SKM-1 (cell line): ENCODE data around the gene ALCAM.

Experiments
- DNase-seq: peaks from one replicate; lab custom pipeline; 2025; ENCODE audit not compliant: unreplicated experiment; lab: John Stamatoyannopoulos, UW

The ALCAM gene

DNA sequence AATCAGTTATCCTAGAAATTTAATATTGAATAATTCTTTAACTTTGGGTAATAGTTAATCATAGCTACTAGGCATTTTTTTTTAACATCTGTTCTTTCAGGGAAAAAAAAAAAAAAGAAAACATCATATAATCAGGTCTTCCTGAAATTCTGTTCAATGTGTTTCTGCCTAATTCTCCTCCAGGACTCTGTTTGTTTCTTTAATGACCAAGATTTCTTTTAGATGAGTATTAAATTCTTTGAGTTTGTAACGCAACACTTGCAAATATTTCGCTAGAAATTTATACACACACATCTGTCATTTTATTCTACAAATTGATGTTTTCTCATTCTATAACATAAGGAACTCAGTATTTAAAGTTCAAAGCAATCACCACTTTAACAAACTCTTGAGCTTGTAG, 56.7 kb downstream of the ALCAM start:
- no peak for DNase-seq

- DNase-seq: no peak
Measured at GRCh38 chr3:105424412-105425152, 57.9 kb downstream of the ALCAM start.

- DNase-seq: no peak
Measured at GRCh38 chr3:105425153-105425502, 58.4 kb downstream of the ALCAM start.

DNA sequence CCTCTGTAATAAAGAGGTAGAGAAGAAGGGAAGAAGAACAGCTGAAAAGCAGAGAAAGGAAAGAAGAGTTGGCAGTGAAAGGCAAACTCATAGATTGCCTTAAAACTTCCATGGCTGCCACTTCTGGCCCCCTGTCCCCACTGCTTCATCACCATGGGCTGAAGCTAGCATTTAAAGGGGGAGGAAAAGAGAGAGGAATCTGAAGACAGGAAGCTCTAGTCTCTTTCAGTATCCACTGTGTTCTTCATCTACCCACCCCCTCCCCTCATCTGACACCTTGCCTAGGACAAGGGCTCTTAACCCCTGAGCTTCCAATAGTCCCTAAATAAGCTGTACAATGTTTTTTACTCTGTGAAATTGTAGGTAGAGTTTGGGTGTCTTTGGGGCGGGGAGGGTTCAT, 60.6 kb downstream of the ALCAM start:
- no peak for DNase-seq

GRCh38 chr3:105429034-105429762, 62.5 kb downstream of the ALCAM start:
- no peak for DNase-seq

GRCh38 chr3:105430455-105430854, 63.7 kb downstream of the ALCAM start:
- peak; percentile 72 for DNase-seq

- DNase-seq: no peak
Measured at GRCh38 chr3:105431200-105431599, 64.5 kb downstream of the ALCAM start.

GRCh38 chr3:105435277-105435676, 68.6 kb downstream of the ALCAM start:
- no peak for DNase-seq

GRCh38 chr3:105436687-105437086, 70.0 kb downstream of the ALCAM start:
- DNase-seq: no peak

GRCh38 chr3:105440113-105440512, 73.4 kb downstream of the ALCAM start:
- DNase-seq: no peak

DNA sequence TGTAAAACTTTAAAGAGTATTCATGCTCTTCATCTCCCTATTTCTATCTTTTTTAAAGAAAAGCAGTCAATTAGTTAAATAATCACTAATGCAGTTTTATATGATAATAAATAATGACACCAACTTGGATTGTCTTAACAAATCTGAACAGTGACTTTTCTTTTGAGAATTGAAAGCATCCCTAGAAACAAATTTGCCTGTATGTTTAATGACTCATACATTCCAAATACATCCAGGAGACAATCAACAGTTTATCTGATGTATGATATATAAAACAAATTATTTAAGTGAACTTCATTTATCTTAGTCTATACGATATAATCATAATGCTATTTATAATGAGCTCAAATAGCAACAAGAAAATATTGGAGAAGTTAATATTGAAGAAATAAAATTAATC, 78.0 kb downstream of the ALCAM start:
- DNase-seq: no peak

GRCh38 chr3:105448338-105448982, 81.8 kb downstream of the ALCAM start:
- no peak for DNase-seq

GRCh38 chr3:105449414-105449813, 82.7 kb downstream of the ALCAM start:
- no peak for DNase-seq

DNA sequence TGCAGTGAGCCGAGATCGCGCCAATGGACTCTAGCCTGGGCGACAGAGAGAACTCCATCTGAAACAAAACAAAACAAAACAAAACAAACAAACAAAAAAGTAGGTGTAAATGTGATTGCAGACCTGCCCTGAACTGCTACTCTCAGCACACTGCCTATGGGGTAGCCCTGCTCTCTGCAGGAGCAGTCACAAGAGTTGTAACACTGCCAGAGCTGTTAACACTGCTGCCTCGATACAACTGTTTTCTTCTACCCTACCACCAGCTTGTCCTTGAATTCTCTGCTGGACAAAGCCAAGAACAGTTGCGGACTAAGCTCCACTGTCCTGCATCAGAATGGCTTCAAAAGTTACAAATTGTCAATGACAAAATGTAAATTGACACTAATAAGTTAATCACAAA, 89.3 kb downstream of the ALCAM start:
- DNase-seq: no peak

DNA sequence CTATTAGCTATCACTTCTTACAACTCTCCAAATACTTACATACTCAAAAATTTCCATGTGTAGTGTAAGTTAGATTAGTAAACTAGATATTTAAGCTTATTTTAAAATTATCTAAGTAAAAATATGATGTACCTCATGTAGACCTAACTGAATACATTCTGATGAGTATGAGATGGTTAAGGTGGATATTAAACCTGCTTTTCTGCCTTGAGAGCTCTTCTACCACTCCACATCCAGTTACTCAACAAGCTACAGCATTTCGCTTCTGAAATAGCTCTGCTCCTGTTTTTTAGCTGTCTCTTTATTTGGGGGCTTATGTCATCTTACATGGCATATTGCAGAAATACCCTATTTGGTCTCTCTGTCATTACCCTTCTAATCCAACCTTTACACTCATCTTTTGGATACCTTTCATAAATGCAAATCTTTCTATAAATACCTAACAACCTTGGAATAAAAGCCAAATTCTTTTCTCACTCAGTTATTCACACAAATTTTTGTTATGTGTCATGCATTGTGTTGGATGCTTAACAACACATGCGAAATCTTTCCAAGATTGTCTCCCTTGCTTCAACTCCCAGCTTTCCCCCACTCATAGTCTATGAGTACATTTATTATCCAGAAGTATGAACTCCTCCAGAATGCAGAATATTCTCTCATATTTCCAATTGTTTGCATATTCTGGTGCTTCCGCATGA, 92.0 kb downstream of the ALCAM start:
- DNase-seq: no peak

DNA sequence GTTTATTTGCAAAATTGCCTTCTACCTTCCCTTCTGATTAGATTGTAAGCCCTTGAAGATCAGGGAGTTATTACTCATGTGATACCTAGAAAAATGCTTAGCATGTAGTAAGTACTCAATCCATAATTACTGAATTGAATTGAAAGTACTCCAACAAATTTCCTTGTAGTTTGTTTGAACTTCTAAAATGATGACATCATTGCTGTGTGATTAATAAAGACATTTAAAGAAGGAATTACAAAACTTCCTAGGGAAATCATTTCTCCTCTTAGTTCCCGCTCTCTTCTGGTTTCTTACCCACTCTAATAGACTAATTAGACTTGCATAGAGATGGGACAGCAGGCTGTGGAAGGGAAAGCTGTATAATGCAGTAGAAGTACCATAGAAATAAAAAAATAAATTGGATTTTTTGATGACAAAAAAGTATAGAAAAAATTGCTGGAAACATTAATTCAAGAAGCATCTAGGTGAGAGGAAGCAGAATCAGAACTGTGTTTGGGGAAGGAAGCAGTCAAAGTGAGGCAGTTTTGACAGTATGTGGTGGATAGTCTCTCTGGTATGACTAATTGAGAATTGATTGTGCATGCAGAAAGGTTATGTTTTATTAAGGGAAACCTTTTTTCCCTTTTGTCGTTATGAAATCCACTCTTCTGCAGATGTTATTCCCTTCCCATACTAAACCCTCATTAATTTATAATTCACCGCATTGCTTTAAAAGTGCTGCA, 93.0 kb downstream of the ALCAM start:
- no peak for DNase-seq

GRCh38 chr3:105463620-105464019, 96.9 kb downstream of the ALCAM start:
- no peak for DNase-seq

- no peak for DNase-seq
Measured at GRCh38 chr3:105465251-105465853, 98.6 kb downstream of the ALCAM start.

GRCh38 chr3:105466072-105466471, 99.4 kb downstream of the ALCAM start:
- DNase-seq: no peak
